K562 (cell line): ENCODE measurements around the gene ARHGEF16. TPM values are rescaled to one million over a fixed set of nuclear protein-coding genes. Genes with fewer than 3 reads are reported as not detected.

Experiments used
- ATAC-seq: fragments of 200-7000 bp; cut with Tn5 transposase; 3 replicates; pipeline ENCODE4 v1.9.1; 2020; ENCODE audit warnings: moderate library complexity
- BruUV-seq: library from RNA; stranded (reverse); fragments of 400-500 nt; replicated peaks from 2 replicates; lab custom pipeline; 2021; lab: Mats Ljungman, UMichigan
- CTCF ChIA-PET: fragments of 300-600 bp; formaldehyde crosslinking; extraction: SDS; loops from one replicate; lab custom pipeline; 2021; ENCODE audit warnings: low intra/inter-chr PET ratio; lab: Yijun Ruan, JAX
- POLR2A ChIA-PET: fragments of 300-600, 350-650 bp; sonication (Branson Sonifier 250); formaldehyde crosslinking; extraction: SDS; loops from one replicate; lab custom pipeline; 2021; ENCODE audit warnings: antibody characterized with exemption, inconsistent platforms; lab: Yijun Ruan, JAX
- DNase-seq, 4 experiments: peaks; one replicate each; pipeline versions ENCODE4 v3.0.0 to v3.0.0-alpha.2; 2011 to 2018; ENCODE audit warnings: low spot score in 3 of 4, mixed read lengths in 3 of 4; ENCODE audit errors: extremely low read depth in 1 of 4
- FAIRE-seq: peaks from 2 replicates; lab custom pipeline; 2011; peaks lifted over from hg19 to GRCh38; lab: Jason Lieb, UNC
- H2AFZ ChIP-seq: 2 replicates; pipeline ENCODE4 v1.6.0; 2011; ENCODE audit warnings: low read depth, low read length, control low read depth, inconsistent platforms
- H3K27ac ChIP-seq: fragments of 200-600 bp; 3 replicates; pipeline ENCODE4 v1.8.0; 2011; ENCODE audit warnings: low read depth, mild to moderate bottlenecking, control low read depth, inconsistent platforms, low read length, moderate library complexity, mixed read lengths; ENCODE audit errors: extremely low read depth
- H3K27me3 ChIP-seq, 2 experiments: fragments of 300-600 bp in 1 of 2; 2 replicates in 1 of 2; 3 replicates in 1 of 2; pipeline versions ENCODE4 v1.6.0 to v1.8.0; 2011; ENCODE audit warnings: inconsistent platforms in 2 of 2, low read length in 2 of 2, mild to moderate bottlenecking in 1 of 2, mixed read lengths in 1 of 2, moderate library complexity in 1 of 2; ENCODE audit not compliant: control insufficient read depth in 2 of 2, insufficient read depth in 2 of 2
- H3K36me3 ChIP-seq: fragments of 300-600 bp; 3 replicates; pipeline ENCODE4 v1.8.0; 2011; ENCODE audit warnings: mild to moderate bottlenecking, low read length, inconsistent platforms; ENCODE audit not compliant: control insufficient read depth, insufficient read depth
- H3K4me1 ChIP-seq, 2 experiments: fragments of 200-600 bp in 1 of 2; replicated peaks in 1 of 2; 2 replicates in 1 of 2; 3 replicates in 1 of 2; pipeline versions ENCODE4 v1.5.1 to v1.8.0; 2011; ENCODE audit warnings: inconsistent platforms in 2 of 2, low read length in 2 of 2, mild to moderate bottlenecking in 1 of 2, mixed read lengths in 1 of 2, moderate library complexity in 1 of 2; ENCODE audit not compliant: control insufficient read depth in 2 of 2, insufficient read depth in 2 of 2
- H3K4me2 ChIP-seq: 2 replicates; pipeline ENCODE4 v1.6.1; 2011; ENCODE audit warnings: low read length, control low read depth, inconsistent platforms, mixed read lengths; ENCODE audit not compliant: insufficient read depth
- H3K4me3 ChIP-seq: fragments of 200-600 bp; sonication (generic), shearing (Covaris generic); 2 replicates; pipeline ENCODE4 v1.5.1; 2016; ENCODE audit warnings: control low read depth, inconsistent platforms
- H3K79me2 ChIP-seq: fragments of 200-600 bp; 3 replicates; pipeline ENCODE4 v1.8.0; 2011; ENCODE audit warnings: low read length, inconsistent platforms; ENCODE audit not compliant: control insufficient read depth, insufficient read depth
- H3K9ac ChIP-seq, 2 experiments: 2 replicates each; pipeline versions ENCODE4 v1.6.0 to v1.6.1; 2011; ENCODE audit warnings: low read depth in 2 of 2, low read length in 2 of 2, control low read depth in 1 of 2, inconsistent platforms in 1 of 2, mild to moderate bottlenecking in 1 of 2, mixed read lengths in 1 of 2; ENCODE audit not compliant: insufficient read depth in 1 of 2
- H3K9me1 ChIP-seq: one replicate; pipeline ENCODE4 v1.6.0; 2011; ENCODE audit warnings: inconsistent platforms, mild to moderate bottlenecking, low read length, moderate library complexity; ENCODE audit not compliant: control insufficient read depth, insufficient read depth
- H3K9me3 ChIP-seq: replicated peaks from 2 replicates; pipeline ENCODE4 v1.5.1; 2011; ENCODE audit warnings: low read depth, low read length, inconsistent platforms; ENCODE audit not compliant: control insufficient read depth, insufficient read depth
- H4K20me1 ChIP-seq: replicated peaks from 2 replicates; pipeline ENCODE4 v1.6.1; 2011; ENCODE audit warnings: low read length, inconsistent platforms, mixed read lengths; ENCODE audit not compliant: control insufficient read depth, insufficient read depth
- CHD2 ChIP-seq: IDR thresholded peaks from 2 replicates; pipeline ENCODE4 v1.6.1; 2011; ENCODE audit warnings: low read depth, low read length
- E2F4 ChIP-seq: sonication (generic); formaldehyde crosslinking; IDR thresholded peaks from 2 replicates; pipeline ENCODE4 v1.8.0; 2022; ENCODE audit warnings: mild to moderate bottlenecking, low read depth, missing genetic modification reagents
- EHMT2 ChIP-seq: fragments of 450-650 bp; IDR thresholded peaks from 2 replicates; pipeline ENCODE4 v1.6.1; 2018; ENCODE audit warnings: antibody characterized with exemption
- FOXA1 ChIP-seq: fragments of 450-650 bp; IDR thresholded peaks from 2 replicates; pipeline ENCODE4 v1.6.1; 2016; ENCODE audit warnings: mild to moderate bottlenecking, borderline replicate concordance
- FUS ChIP-seq: fragments of 200-400 bp; formaldehyde crosslinking; optimal IDR thresholded peaks from 2 replicates; pipeline ENCODE3; 2017; ENCODE audit warnings: low read depth, low read length
- GATA2 ChIP-seq: sonication (generic); formaldehyde crosslinking; IDR thresholded peaks from 2 replicates; pipeline ENCODE4 v1.4.0; 2020; ENCODE audit warnings: mild to moderate bottlenecking, missing genetic modification reagents
- HNRNPH1 ChIP-seq: fragments of 200-400 bp; formaldehyde crosslinking; optimal IDR thresholded peaks from 2 replicates; pipeline ENCODE3; 2017; ENCODE audit warnings: low read depth, mild to moderate bottlenecking, low read length, moderate library complexity
- HNRNPK ChIP-seq: fragments of 200-400 bp; formaldehyde crosslinking; IDR thresholded peaks from one replicate; pipeline ENCODE4 v1.6.1; 2018; ENCODE audit warnings: mild to moderate bottlenecking, low read depth, low read length; ENCODE audit not compliant: poor library complexity, severe bottlenecking
- MCM2 ChIP-seq: fragments of 450-650 bp; IDR thresholded peaks from 2 replicates; pipeline ENCODE4 v1.6.1; 2017; ENCODE audit warnings: low read depth, mild to moderate bottlenecking
- NBN ChIP-seq: fragments of 450-650 bp; IDR thresholded peaks from 2 replicates; pipeline ENCODE4 v1.6.1; 2016; ENCODE audit warnings: low read depth, mild to moderate bottlenecking
- NR2C2 ChIP-seq, 2 experiments: fragments of 200-800 bp in 1 of 2; sonication (Bioruptor generic) in 1 of 2; sonication (generic) in 1 of 2; formaldehyde crosslinking in 1 of 2; IDR thresholded peaks; 2 replicates each; pipeline versions ENCODE4 v1.6.1 to v1.8.0; 2016 to 2022; ENCODE audit warnings: mild to moderate bottlenecking in 1 of 2, missing compliant biosample characterization in 1 of 2, missing genetic modification characterization in 1 of 2, missing genetic modification reagents in 1 of 2
- PHTF2 ChIP-seq: fragments of 250-450 bp; sonication (Bioruptor Pico); IDR thresholded peaks from 2 replicates; pipeline ENCODE4 v1.5.0; 2021; ENCODE audit warnings: mild to moderate bottlenecking
- SAFB ChIP-seq: fragments of 200-400 bp; formaldehyde crosslinking; IDR thresholded peaks from 2 replicates; pipeline ENCODE4 v1.6.1; 2017; ENCODE audit warnings: low read depth, low read length, borderline replicate concordance
- ZBTB49 ChIP-seq: sonication (generic); formaldehyde crosslinking; IDR thresholded peaks from 2 replicates; pipeline ENCODE4 v1.8.0; 2022; ENCODE audit warnings: missing genetic modification reagents, mild to moderate bottlenecking, borderline replicate concordance
- ZNF140 ChIP-seq: fragments of 250-450 bp; sonication (Bioruptor Pico); IDR thresholded peaks from 2 replicates; pipeline ENCODE4 v1.8.0; 2021; ENCODE audit warnings: moderate library complexity, mild to moderate bottlenecking, inconsistent platforms
- ZNF24 ChIP-seq: fragments of 450-650 bp; IDR thresholded peaks from 2 replicates; pipeline ENCODE4 v1.6.1; 2016
- ZNF263 ChIP-seq: sonication (generic); formaldehyde crosslinking; IDR thresholded peaks from 2 replicates; pipeline ENCODE4 v1.8.0; 2022; ENCODE audit warnings: mild to moderate bottlenecking, missing genetic modification reagents, borderline replicate concordance
- ZNF717 ChIP-seq: fragments of 250-450 bp; sonication (Bioruptor Pico); IDR thresholded peaks from 2 replicates; pipeline ENCODE4 v1.5.0; 2021
- ZNF766 ChIP-seq: fragments of 200-800 bp; sonication (Bioruptor generic); conservative IDR thresholded peaks from 2 replicates; pipeline ENCODE4 v1.6.1; 2016; ENCODE audit warnings: missing genetic modification characterization, missing compliant biosample characterization
- ZNF785 ChIP-seq: fragments of 250-450 bp; sonication (Bioruptor Pico); IDR thresholded peaks from 2 replicates; pipeline ENCODE4 v1.4.0; 2020; ENCODE audit warnings: mild to moderate bottlenecking
- ZSCAN32 ChIP-seq: fragments of 450-650 bp; formaldehyde crosslinking; IDR thresholded peaks from 2 replicates; pipeline ENCODE4 v1.4.0; 2020; ENCODE audit warnings: mild to moderate bottlenecking, moderate library complexity
- WGBS: fragments of 100-300 bp; shearing (Covaris generic); methylation state at CpG from one replicate; pipeline ENCODE4 v1.1.6; 2016; ENCODE audit warnings: low coverage, mixed read lengths; ENCODE audit not compliant: insufficient coverage; ENCODE audit errors: missing lambda C conversion rate; 5-methylcytosine and 5-hydroxymethylcytosine counted together
- in situ Hi-C: fragments of 300-500 bp; cut with MboI; formaldehyde crosslinking; loops from 4 replicates; pipeline ENCODE4 v1.15.0; 2018; ENCODE audit warnings: inconsistent platforms, mixed read lengths
- intact Hi-C: fragments of 100-400 bp; cut with micrococcal nuclease; formaldehyde crosslinking; loops from 2 replicates; pipeline ENCODE4 v1.14.2; 2022
- polyA plus RNA-seq, 8 experiments: library from polyadenylated mRNA; depleted of rRNA in 4 of 8; stranded (reverse) in 5 of 8; unstranded in 3 of 8; fragments of >200 nt; fragmentation: Nextera tagmentation in 2 of 8; fragmentation: Illumina TruSeq in 1 of 8; extraction: Ambion mirVana in 2 of 8; extraction: Trizol in 1 of 8; gene quantifications; 2 replicates each; pipeline versions ENCODE4 v1.2.1 to v1.2.3, GENCODE V29; 2011 to 2014; ENCODE audit warnings: inconsistent platforms in 1 of 8, missing spikeins in 1 of 8
- total RNA-seq, 7 experiments: library from RNA; depleted of rRNA in 6 of 7; stranded (reverse); fragments of >200 nt in 6 of 7; fragmentation: Illumina TruSeq in 2 of 7; extraction: Trizol in 2 of 7; gene quantifications; 2 replicates each; pipeline versions ENCODE4 v1.2.1 to v1.2.3, GENCODE V29; 2011 to 2021; ENCODE audit warnings: low replicate concordance in 1 of 7

Gene ARHGEF16
- total and polyA plus RNA-seq, 9 of the 15 experiments (the other 6 are each of a cell fraction or from before 2014, with no cell fraction given) = 0.15 to 1.2 (median 0.49) TPM; not detected in 2

GRCh38 chr1:3430406-3430805 lies 24.1 kb upstream of the ARHGEF16 start (continued):
- TF ChIP-seq ZNF24 = no peak
- no peak for TF ChIP-seq ZBTB49 (CRISPR knock-in tag)
- TF ChIP-seq HNRNPH1 = no peak

GRCh38 chr1:3430820-3431219 lies 23.6 kb upstream of the ARHGEF16 start:
- H3K9me1 ChIP-seq = peaks cover 3% of the 10 kb centered on the region
- intact Hi-C loops = no loop called here
- no peak overlapping the region for H2AFZ ChIP-seq
- peak; percentile 11; the same call in 1 of the 3 replicates for ATAC-seq
- no peak for TF ChIP-seq ZNF140 (CRISPR knock-in tag)
- TF ChIP-seq ZNF785 (CRISPR knock-in tag) = no peak
- TF ChIP-seq FOXA1 = no peak
- no peak for TF ChIP-seq ZNF766
- no peak for TF ChIP-seq PHTF2 (CRISPR knock-in tag)
- TF ChIP-seq CHD2 = no peak
- peak; percentile 8; the same call in 1 of the 2 replicates for TF ChIP-seq SAFB
- TF ChIP-seq NBN = no peak
- no peak for TF ChIP-seq ZSCAN32 (CRISPR knock-in tag)
- no peak for TF ChIP-seq MCM2
- no peak for TF ChIP-seq GATA2 (CRISPR knock-in tag)
- TF ChIP-seq E2F4 (CRISPR knock-in tag) = no peak
- TF ChIP-seq FUS = no peak
- peak; percentile 78 for TF ChIP-seq ZNF263 (CRISPR knock-in tag)
- no peak for TF ChIP-seq HNRNPK
- TF ChIP-seq ZNF717 (CRISPR knock-in tag) = no peak
- TF ChIP-seq EHMT2 = no peak
- TF ChIP-seq NR2C2 (CRISPR knock-in tag; IDR thresholded peaks at IDR 0.05) = no peak
- no peak for TF ChIP-seq NR2C2 (tag; IDR thresholded peaks at IDR 0.05)
- TF ChIP-seq, all 486 proteins: peak for 2
- Histone ChIP-seq H3K79me2 (no peaks in the 10 kb centered on the region), H4K20me1 (peaks cover 18% of the 10 kb centered on the region), H3K4me1 (peaks cover 0 to 10% of the 10 kb centered on the region in 2 experiments; a peak in 2 of 5 replicates), H3K9ac (0 out of 4 replicates have a peak overlapping the region, but pooled peaks of 1 of the 2 experiments have one; percentile 31), H3K9me3 (no peaks in the 10 kb centered on the region), H3K27me3 (peaks cover 30 to 94% of the 10 kb centered on the region in 2 experiments; a peak in 4 of 5 replicates), H3K4me2 (no peak overlapping the region), H3K36me3 (no peaks in the 10 kb centered on the region), H3K27ac (no peak overlapping the region), H3K4me3 (no peak overlapping the region)
- BruUV-seq = no TSS peak
- WGBS = 6% methylated on average over 21 of the region's 22 CpGs
- CTCF ChIA-PET = no interaction called here
- POLR2A ChIA-PET = interaction anchor here (0.7 to 1.2 kb wide), 3 partner anchors 8 to 12 kb away, joined by 3 to 4 read pairs (median 3); no protein-coding TSS in a partner anchor
- DNase-seq (no peak), FAIRE-seq (no peak)
- in situ Hi-C loops = no loop called here
